Activated CD4-positive, CD25-positive, alpha-beta regulatory T cell treated with anti-CD3 and anti-CD28 coated beads, Interleukin-2, amount 50 U/mL, for 16 hours (primary cell): ENCODE measurements around the gene CPNE5.
"Not testable (repeated sequence)": the region's sequence is repeated elsewhere in the genome, so short reads cannot be mapped to it uniquely, and the experiment has no call there.

Source experiments
- DNase-seq: peaks from one replicate; pipeline ENCODE4 v3.0.0-alpha.2; 2020; ENCODE audit warnings: low read depth, low spot score

Gene CPNE5

DNA sequence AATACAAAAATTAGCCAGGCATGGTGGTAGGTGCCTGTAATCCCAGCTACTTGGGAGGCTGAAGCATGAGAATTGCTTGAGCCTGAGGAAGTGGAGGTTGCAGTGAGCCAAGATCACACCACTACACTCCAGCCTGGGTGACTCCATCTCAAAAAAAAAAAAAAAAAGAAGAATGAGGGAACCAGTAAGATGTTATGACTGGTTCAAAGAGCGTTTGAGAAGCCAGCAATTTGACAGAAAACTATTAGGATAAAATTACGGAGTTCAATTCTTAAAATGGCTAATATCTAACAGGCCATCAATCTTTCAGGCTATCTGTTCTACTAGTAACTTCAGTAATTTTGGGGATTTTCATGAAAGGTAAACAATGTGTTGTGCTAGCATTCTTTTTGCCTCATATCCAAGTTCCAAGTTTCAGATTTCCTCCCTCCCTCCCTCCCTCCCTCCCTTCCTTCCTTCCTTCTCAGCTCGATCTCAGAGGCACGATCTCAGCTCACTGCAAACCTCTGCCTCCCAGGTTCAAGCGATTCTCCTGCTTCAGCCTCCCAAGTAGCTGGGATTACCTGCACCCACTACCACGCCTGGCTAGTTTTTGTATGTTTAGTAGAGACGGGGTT, 134.2 kb downstream of the CPNE5 start:
- DNase-seq, result not testable (repeated sequence)

GRCh38 chr6:36703982-36704381, 135.3 kb downstream of the CPNE5 start:
- no peak for DNase-seq

- DNase-seq, result no peak
Measured at GRCh38 chr6:36703081-36703606, 136.1 kb downstream of the CPNE5 start.

GRCh38 chr6:36702656-36703055, 136.6 kb downstream of the CPNE5 start:
- no peak for DNase-seq

DNA sequence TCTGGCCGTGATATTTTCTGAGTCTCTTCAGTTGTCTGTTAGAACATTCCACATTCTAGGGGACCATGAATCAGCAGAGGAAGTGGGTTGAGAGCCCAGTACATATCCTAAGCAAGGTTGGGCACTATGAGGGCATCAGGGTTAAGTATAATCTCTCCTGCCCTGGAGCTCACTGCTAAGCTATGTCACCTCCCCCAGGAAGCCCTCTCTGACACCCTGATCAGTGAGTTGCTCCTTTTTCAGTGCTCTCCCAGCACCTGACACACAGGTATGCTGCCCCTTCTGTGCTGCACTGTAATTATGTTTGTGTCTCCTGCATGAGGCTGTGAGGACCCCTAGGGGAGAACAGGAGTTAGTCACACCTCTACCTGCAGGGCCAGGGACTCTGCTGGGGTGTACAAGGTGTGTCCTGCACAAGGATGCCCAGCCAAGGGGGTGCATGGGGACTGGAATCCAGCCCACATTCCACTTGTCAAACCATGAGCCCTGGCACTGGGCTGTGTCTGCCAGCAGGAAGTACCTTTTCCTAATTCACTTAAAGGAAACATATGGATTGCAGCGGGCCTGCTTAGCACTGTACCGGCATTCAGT, 137.7 kb downstream of the CPNE5 start:
- DNase-seq, result no peak

DNA sequence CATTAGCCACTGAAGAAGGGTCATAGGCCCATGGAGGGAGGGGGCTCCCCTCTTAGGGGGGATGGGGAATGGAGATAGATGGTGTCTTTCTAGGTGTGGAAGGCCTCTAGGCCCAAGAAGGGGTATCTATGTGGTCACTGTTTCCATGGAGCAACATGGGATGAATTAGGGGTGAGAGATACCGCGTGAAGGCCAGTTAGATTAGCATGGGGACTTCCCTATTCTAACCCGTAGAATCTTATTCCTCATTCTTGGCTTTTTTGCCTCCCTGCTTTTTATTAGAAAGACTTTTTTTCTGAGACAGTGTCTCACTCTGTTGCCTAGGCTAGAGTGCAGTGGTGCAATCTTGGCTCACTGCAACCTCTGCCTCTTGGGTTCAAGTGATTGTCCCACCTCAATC, 138.4 kb downstream of the CPNE5 start:
- DNase-seq, result no peak

DNA sequence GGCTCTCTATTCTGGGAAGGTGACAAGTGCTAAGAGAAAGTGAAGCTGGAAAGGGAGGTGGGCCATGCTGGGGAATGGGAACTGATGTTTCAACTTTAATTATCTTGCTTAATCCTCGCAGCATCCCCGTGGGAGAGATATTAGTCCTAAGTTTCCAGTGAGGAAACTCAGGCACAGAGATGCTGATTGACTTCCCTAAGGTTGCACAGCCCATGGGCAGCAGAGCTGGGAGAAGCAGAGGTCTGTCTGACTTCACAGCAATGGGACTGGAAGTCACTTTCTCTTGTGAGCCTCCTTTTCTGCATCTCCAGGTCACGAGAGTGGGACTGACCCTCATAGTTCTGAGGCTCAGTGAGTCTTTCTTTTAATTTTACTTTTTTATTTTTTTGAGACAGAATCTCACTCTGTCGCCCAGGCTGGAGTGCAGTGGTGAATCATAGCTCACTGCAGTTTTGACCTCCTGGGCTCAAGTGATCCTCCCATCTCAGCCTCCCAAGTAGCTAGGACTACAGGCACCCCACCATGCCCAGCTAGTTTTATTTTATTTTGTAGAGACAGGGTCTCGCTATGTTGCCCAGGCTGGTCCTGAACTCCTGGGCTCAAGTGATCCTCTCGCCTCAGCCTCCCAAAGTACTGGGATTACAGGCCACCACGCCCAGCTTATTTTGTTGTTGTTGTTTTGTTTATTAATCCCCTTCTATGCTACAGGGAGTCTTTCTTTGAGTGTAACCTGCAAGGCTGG, 139.0 kb downstream of the CPNE5 start:
- DNase-seq, result no peak

DNA sequence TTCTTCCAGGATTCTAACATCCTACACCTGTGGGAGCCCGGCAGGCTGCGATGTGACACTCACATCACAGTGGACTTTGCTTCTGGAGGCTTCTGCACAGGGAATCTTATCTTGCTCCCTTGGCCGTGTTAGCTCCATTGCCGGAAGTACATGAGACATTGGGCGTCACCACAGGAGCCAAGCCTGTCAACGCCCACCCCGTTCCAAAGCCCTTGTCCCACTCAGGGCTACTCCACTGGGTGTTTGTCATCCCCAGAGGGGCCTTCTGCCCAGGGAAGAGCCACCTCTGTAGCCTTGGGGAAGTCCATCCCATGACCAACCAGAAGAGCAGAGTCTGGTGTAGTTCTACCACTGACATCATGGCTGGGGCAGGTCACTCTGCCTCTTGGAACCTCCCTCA, 139.9 kb downstream of the CPNE5 start:
- DNase-seq, result no peak

- DNase-seq, result no peak
Measured at GRCh38 chr6:36698871-36699271, 140.4 kb downstream of the CPNE5 start.

DNA sequence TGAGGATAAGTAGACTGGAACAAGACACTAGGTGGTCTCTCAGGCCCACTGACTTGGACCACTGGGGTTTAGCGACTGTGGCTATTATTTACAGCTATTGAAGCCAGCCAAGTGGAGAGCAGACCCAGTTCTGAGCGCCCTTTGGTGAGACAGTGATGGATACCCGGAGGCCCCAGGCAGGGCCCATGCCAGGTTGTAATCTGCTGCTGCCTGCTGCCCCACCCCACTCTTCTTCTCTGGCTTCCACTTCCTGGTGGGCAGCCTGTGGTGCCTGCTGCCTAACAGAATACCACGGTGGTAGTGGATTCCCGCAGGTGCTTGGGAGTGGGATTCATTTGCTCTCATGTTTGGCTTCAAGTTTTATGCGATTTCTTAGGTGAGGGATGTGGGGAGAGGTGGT, 141.0 kb downstream of the CPNE5 start:
- DNase-seq, result no peak

DNA sequence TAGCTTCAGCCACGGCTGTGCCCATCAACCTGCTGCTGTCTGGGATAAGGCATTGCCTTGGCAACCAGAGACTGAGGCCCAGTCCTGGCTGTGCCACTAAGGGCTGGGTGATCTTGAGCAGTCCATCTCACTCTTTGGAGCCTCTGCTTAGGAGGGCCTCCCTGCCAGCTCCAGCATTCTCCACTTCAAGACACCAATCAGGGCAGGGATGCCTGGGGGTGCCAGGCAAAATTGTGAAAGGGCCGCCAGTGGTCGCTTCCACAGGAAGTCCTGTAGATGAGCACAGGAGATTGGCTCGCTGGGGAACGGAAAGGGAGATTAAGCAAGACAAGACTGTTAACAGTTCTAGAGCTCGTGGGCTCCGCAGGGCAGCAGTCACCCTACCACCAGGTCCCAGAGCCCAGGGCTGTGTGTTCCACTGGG, 141.8 kb downstream of the CPNE5 start, which contains the start of gene RAB44:
RAB44 (plus strand) TSS at position 346 of the 423 bp plus-strand sequence. CDS start 6,410 bp downstream, outside the sequence.
- DNase-seq, result no peak

- DNase-seq, result no peak
Measured at GRCh38 chr6:36695414-36695813, 143.8 kb downstream of the CPNE5 start.

DNA sequence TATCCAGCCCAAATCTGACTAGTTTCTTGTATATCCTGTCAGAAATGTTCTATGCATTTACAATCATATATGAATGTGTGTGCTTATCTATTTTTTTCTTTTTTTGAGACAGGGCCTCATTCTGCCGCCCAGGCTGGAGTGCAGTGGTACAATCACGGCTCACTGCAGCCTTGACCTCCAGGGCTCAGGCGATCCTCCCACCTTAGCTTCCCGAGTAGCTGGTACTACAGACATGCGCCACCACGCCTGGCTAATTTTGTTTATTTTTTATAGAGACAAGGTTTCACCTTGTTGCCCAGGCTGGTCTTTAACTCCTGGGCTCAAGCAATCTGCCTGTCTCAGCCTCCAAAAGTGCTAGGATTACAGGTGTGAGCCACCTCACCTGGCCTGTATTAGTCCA, 144.6 kb downstream of the CPNE5 start:
- no peak for DNase-seq

- no peak for DNase-seq
Measured at GRCh38 chr6:36692861-36693702, 146.2 kb downstream of the CPNE5 start.

DNA sequence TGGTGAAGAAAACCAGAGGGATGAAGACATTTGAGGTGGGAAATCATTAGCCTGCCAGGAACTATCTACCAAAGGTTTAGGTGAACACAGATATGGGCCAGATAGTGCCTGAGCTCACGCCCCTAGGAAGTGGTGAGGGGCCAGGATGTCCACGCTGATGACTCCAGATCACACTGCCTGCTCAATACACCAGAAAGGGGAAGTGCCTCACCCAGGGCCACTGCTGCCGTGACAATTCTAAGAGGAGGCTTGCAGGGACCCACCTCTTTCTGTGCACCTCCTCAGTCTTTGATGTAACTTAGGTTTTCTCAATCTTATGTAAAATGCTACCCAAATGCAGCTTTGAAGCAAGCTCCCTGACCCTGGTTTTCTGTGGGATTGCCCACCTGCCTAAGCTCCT, 147.0 kb downstream of the CPNE5 start:
- DNase-seq, result no peak

GRCh38 chr6:36691612-36692011, 147.6 kb downstream of the CPNE5 start:
- DNase-seq, result no peak

- DNase-seq, result no peak
Measured at GRCh38 chr6:36691011-36691410, 148.2 kb downstream of the CPNE5 start.
